ENCODE results near the gene SMCO4. TPM values are rescaled to one million over a fixed set of nuclear protein-coding genes. Genes with fewer than 3 reads are reported as not detected.
A peak's percentile ranks its signal among the peaks of the same experiment; 100 is the strongest.

SMCO4 gene
- total RNA-seq, 2 experiments from 2014 or later = 0.30 TPM; not detected in 1

- Histone ChIP-seq H3K27ac (ENCODE audit: low read depth in 1 of 2, low read length in 2 of 2) (no peak overlapping the region), H3K9me3 (ENCODE audit: control insufficient read depth in 1 of 2, insufficient read depth in 1 of 2, low read length in 2 of 2) (no peaks in the 10 kb centered on the region), H3K27me3 (ENCODE audit: control insufficient read depth in 1 of 2, insufficient read depth in 2 of 2, low read length in 2 of 2) (no peaks in the 10 kb centered on the region), H3K4me1 (ENCODE audit: insufficient read depth, low read length) (peaks cover 23% of the 10 kb centered on the region), H3K36me3 (ENCODE audit: insufficient read depth, low read length) (no peaks in the 10 kb centered on the region), H3K4me3 (ENCODE audit: low read length) (no peak overlapping the region)
- DNase-seq (no peak), ATAC-seq (ENCODE audit: poor library complexity) (no peak)
- peak overlapping the region; percentile 16 for H3K27ac Mint-ChIP-seq
- H3K4me3 Mint-ChIP-seq = no peak overlapping the region
- intact Hi-C loops (cut with DNase I, micrococcal nuclease) = no loop called here
- ChIA-PET POLR2A (no interaction called here), CTCF (no interaction called here)
- no peaks in the 10 kb centered on the region for H3K36me3 Mint-ChIP-seq (ENCODE audit: low read depth)
- no peaks in the 10 kb centered on the region for H3K27me3 Mint-ChIP-seq
- no peak for TF ChIP-seq CTCF (IDR thresholded peaks at IDR 0.05)
- H3K9me3 Mint-ChIP-seq = no peaks in the 10 kb centered on the region
- peaks cover 59% of the 10 kb centered on the region for H3K4me1 Mint-ChIP-seq (ENCODE audit: low read depth)
These were observed 10.9 kb downstream of the SMCO4 start for GRCh38 chr11:93532281-93532789.

GRCh38 chr11:93530468-93530826, 12.7 kb downstream of the SMCO4 start:
- Mint-ChIP-seq H3K4me3 (no peak overlapping the region), H3K36me3 (ENCODE audit: low read depth) (no peaks in the 10 kb centered on the region), H3K27me3 (no peaks in the 10 kb centered on the region), H3K9me3 (no peaks in the 10 kb centered on the region), H3K27ac (peak overlapping the region; percentile 56), H3K4me1 (ENCODE audit: low read depth) (peaks cover 68% of the 10 kb centered on the region)
- no peak for ATAC-seq (ENCODE audit: poor library complexity)
- intact Hi-C loops (cut with DNase I, micrococcal nuclease) = no loop called here
- H3K4me1 ChIP-seq (ENCODE audit: insufficient read depth, low read length) = peaks cover 35% of the 10 kb centered on the region
- TF ChIP-seq CTCF (IDR thresholded peaks at IDR 0.05) = no peak
- H3K9me3 ChIP-seq (ENCODE audit: control insufficient read depth in 1 of 2, insufficient read depth in 1 of 2, low read length in 2 of 2) = no peaks in the 10 kb centered on the region
- POLR2A ChIA-PET = interaction anchor here (1.0 kb wide), 1 partner anchor 11 kb away, joined by 3 read pairs; no protein-coding TSS in a partner anchor
- H3K27me3 ChIP-seq (ENCODE audit: control insufficient read depth in 1 of 2, insufficient read depth in 2 of 2, low read length in 2 of 2) = no peaks in the 10 kb centered on the region
- no peak overlapping the region for H3K4me3 ChIP-seq (ENCODE audit: low read length)
- no peak for DNase-seq
- CTCF ChIA-PET = no interaction called here
- H3K36me3 ChIP-seq (ENCODE audit: insufficient read depth, low read length) = no peaks in the 10 kb centered on the region
- peak overlapping the region in 1 of 2 donors; percentile 12 for H3K27ac ChIP-seq (ENCODE audit: low read depth in 1 of 2, low read length in 2 of 2)

- no peak for TF ChIP-seq CTCF (IDR thresholded peaks at IDR 0.05)
- ChIA-PET POLR2A (interaction anchor here (1.0 kb wide), 1 partner anchor 12 kb away, joined by 3 read pairs; no protein-coding TSS in a partner anchor), CTCF (no interaction called here)
- Histone ChIP-seq H3K27me3 (ENCODE audit: control insufficient read depth in 1 of 2, insufficient read depth in 2 of 2, low read length in 2 of 2) (no peaks in the 10 kb centered on the region), H3K36me3 (ENCODE audit: insufficient read depth, low read length) (no peaks in the 10 kb centered on the region), H3K4me3 (ENCODE audit: low read length) (no peak overlapping the region), H3K4me1 (ENCODE audit: insufficient read depth, low read length) (peaks cover 39% of the 10 kb centered on the region), H3K9me3 (ENCODE audit: control insufficient read depth in 1 of 2, insufficient read depth in 1 of 2, low read length in 2 of 2) (no peaks in the 10 kb centered on the region), H3K27ac (ENCODE audit: low read depth in 1 of 2, low read length in 2 of 2) (peak overlapping the region in 1 of 2 donors; percentile 56)
- Mint-ChIP-seq H3K27me3 (no peaks in the 10 kb centered on the region), H3K4me1 (ENCODE audit: low read depth) (peaks cover 66% of the 10 kb centered on the region), H3K36me3 (ENCODE audit: low read depth) (no peaks in the 10 kb centered on the region), H3K9me3 (no peaks in the 10 kb centered on the region), H3K27ac (peak overlapping the region; percentile 56), H3K4me3 (no peak overlapping the region)
- ATAC-seq (ENCODE audit: poor library complexity) (no peak), DNase-seq (peak in 1 of 14 experiments; percentile 37)
- intact Hi-C loops (cut with DNase I, micrococcal nuclease) = no loop called here
These were observed 13.3 kb downstream of the SMCO4 start for GRCh38 chr11:93529707-93530467.

All from CD4-positive, alpha-beta T cell (primary cell).